ENCODE data around the gene TYMS.

TYMS gene

GRCh38 chr18:631560-631959, 25.9 kb upstream of the TYMS start:
- no peak for ATAC-seq
- TF ChIP-seq, protein P1, sequence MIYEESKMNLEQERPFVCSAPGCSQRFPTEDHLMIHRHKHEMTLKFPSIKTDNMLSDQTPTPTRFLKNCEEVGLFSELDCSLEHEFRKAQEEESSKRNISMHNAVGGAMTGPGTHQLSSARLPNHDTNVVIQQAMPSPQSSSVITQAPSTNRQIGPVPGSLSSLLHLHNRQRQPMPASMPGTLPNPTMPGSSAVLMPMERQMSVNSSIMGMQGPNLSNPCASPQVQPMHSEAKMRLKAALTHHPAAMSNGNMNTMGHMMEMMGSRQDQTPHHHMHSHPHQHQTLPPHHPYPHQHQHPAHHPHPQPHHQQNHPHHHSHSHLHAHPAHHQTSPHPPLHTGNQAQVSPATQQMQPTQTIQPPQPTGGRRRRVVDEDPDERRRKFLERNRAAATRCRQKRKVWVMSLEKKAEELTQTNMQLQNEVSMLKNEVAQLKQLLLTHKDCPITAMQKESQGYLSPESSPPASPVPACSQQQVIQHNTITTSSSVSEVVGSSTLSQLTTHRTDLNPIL (CRISPR knock-in tag; IDR thresholded peaks at IDR 0.05; ENCODE audit: low read depth), result no peak
- TF ChIP-seq PPARA (CRISPR knock-in tag; IDR thresholded peaks at IDR 0.05; ENCODE audit: borderline replicate concordance) (no peak), RARB (CRISPR knock-in tag; IDR thresholded peaks at IDR 0.05) (no peak), ZNF8 (CRISPR knock-in tag; IDR thresholded peaks at IDR 0.05) (no peak), TCF4 (CRISPR knock-in tag; IDR thresholded peaks at IDR 0.05; ENCODE audit: borderline replicate concordance) (no peak), ISL1 (CRISPR knock-in tag; IDR thresholded peaks at IDR 0.05) (no peak), POU6F1 (CRISPR knock-in tag; IDR thresholded peaks at IDR 0.05; ENCODE audit: borderline replicate concordance, low read depth) (no peak), GLIS3 (CRISPR knock-in tag; IDR thresholded peaks at IDR 0.05) (no peak), CSRNP3 (CRISPR knock-in tag; IDR thresholded peaks at IDR 0.05) (no peak), OSR1 (CRISPR knock-in tag; IDR thresholded peaks at IDR 0.05) (no peak), ESRRG (CRISPR knock-in tag; IDR thresholded peaks at IDR 0.05) (no peak), ZFP30 (CRISPR knock-in tag; IDR thresholded peaks at IDR 0.05) (no peak), ARNTL (CRISPR knock-in tag; IDR thresholded peaks at IDR 0.05; ENCODE audit: borderline replicate concordance, low read depth) (no peak), ZC3H10 (CRISPR knock-in tag; IDR thresholded peaks at IDR 0.05) (no peak), BACH2 (CRISPR knock-in tag; IDR thresholded peaks at IDR 0.05; ENCODE audit: borderline replicate concordance) (no peak), TOX (CRISPR knock-in tag; IDR thresholded peaks at IDR 0.05; ENCODE audit: borderline replicate concordance) (no peak), ZNF565 (CRISPR knock-in tag; conservative IDR thresholded peaks at IDR 0.05; ENCODE audit: low read depth) (no peak)
- TF ChIP-seq, protein P2, sequence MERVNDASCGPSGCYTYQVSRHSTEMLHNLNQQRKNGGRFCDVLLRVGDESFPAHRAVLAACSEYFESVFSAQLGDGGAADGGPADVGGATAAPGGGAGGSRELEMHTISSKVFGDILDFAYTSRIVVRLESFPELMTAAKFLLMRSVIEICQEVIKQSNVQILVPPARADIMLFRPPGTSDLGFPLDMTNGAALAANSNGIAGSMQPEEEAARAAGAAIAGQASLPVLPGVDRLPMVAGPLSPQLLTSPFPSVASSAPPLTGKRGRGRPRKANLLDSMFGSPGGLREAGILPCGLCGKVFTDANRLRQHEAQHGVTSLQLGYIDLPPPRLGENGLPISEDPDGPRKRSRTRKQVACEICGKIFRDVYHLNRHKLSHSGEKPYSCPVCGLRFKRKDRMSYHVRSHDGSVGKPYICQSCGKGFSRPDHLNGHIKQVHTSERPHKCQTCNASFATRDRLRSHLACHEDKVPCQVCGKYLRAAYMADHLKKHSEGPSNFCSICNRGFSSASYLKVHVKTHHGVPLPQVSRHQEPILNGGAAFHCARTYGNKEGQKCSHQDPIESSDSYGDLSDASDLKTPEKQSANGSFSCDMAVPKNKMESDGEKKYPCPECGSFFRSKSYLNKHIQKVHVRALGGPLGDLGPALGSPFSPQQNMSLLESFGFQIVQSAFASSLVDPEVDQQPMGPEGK (CRISPR knock-in tag; IDR thresholded peaks at IDR 0.05; ENCODE audit: borderline replicate concordance), result no peak

DNA sequence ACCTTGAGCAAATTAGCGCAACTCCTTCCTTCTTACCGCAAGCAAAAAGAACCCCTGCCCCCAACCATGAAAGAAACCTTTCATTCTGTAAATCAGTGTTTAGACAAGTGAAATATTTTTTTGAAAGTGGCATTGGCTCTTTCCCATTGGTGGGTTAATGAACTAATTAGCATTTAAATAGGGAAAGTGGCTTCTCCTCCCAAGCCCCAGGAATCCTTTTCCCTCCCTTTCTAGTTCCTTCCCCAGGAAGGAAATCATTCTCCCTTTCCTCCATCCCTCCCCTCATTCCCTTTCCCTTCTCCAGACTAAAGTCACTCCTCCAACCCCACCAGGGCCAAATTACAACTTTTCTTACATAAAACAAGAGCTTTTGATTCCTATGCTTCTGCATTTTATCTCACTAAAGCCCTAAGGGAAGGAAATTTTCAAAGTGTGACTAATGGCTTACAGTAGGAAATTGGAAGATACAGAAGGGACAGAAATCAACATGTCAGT, 22.9 kb upstream of the TYMS start:
- TF ChIP-seq ZFP30 (CRISPR knock-in tag; IDR thresholded peaks at IDR 0.05), result no peak
- TF ChIP-seq, protein P2 (CRISPR knock-in tag; IDR thresholded peaks at IDR 0.05; ENCODE audit: borderline replicate concordance), result no peak
- TF ChIP-seq, protein P1 (CRISPR knock-in tag; IDR thresholded peaks at IDR 0.05; ENCODE audit: low read depth), result no peak
- TF ChIP-seq ZNF8 (CRISPR knock-in tag; IDR thresholded peaks at IDR 0.05), result no peak
- TF ChIP-seq, protein P3, sequence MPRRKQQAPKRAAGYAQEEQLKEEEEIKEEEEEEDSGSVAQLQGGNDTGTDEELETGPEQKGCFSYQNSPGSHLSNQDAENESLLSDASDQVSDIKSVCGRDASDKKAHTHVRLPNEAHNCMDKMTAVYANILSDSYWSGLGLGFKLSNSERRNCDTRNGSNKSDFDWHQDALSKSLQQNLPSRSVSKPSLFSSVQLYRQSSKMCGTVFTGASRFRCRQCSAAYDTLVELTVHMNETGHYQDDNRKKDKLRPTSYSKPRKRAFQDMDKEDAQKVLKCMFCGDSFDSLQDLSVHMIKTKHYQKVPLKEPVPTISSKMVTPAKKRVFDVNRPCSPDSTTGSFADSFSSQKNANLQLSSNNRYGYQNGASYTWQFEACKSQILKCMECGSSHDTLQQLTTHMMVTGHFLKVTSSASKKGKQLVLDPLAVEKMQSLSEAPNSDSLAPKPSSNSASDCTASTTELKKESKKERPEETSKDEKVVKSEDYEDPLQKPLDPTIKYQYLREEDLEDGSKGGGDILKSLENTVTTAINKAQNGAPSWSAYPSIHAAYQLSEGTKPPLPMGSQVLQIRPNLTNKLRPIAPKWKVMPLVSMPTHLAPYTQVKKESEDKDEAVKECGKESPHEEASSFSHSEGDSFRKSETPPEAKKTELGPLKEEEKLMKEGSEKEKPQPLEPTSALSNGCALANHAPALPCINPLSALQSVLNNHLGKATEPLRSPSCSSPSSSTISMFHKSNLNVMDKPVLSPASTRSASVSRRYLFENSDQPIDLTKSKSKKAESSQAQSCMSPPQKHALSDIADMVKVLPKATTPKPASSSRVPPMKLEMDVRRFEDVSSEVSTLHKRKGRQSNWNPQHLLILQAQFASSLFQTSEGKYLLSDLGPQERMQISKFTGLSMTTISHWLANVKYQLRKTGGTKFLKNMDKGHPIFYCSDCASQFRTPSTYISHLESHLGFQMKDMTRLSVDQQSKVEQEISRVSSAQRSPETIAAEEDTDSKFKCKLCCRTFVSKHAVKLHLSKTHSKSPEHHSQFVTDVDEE (CRISPR knock-in tag; IDR thresholded peaks at IDR 0.05), result no peak
- no peak for TF ChIP-seq TOX (CRISPR knock-in tag; IDR thresholded peaks at IDR 0.05; ENCODE audit: borderline replicate concordance)
- TF ChIP-seq ZNF565 (CRISPR knock-in tag; conservative IDR thresholded peaks at IDR 0.05; ENCODE audit: low read depth), result no peak
- no peak for TF ChIP-seq ZNF70 (CRISPR knock-in tag; IDR thresholded peaks at IDR 0.05)
- no peak for TF ChIP-seq ARNTL (CRISPR knock-in tag; IDR thresholded peaks at IDR 0.05; ENCODE audit: borderline replicate concordance, low read depth)
- TF ChIP-seq ISL1 (CRISPR knock-in tag; IDR thresholded peaks at IDR 0.05), result no peak
- ATAC-seq, result no peak
